ENCODE data around the gene NWD2.

- TF ChIP-seq POLR2A (IDR thresholded peaks at IDR 0.05): no peak
- no peak for TF ChIP-seq CTCF (IDR thresholded peaks at IDR 0.05)
- TF ChIP-seq POLR2AphosphoS5 (IDR thresholded peaks at IDR 0.05): no peak
Measured at GRCh38 chr4:37483610-37484009, 239.1 kb downstream of the NWD2 start.

Data from prostate gland (tissue), 2 donors.